NCI-H2081 (cell line): Measurements from ENCODE around the gene CPZ.
A peak's percentile ranks its signal among the peaks of the same experiment; 100 is the strongest.

Experiments
- DNase-seq, 2 experiments: peaks; one replicate each; lab custom pipeline; 2025; lab: John Stamatoyannopoulos, UW

CPZ gene

GRCh38 chr4:8640816-8641215 is 48.3 kb downstream of the CPZ start:
- no peak for DNase-seq

GRCh38 chr4:8641256-8641655 is 48.7 kb downstream of the CPZ start:
- DNase-seq, result no peak

- DNase-seq, result no peak
Measured at GRCh38 chr4:8641931-8642650, 49.5 kb downstream of the CPZ start.

- no peak for DNase-seq
Measured at GRCh38 chr4:8642651-8643321, 50.2 kb downstream of the CPZ start.

- no peak for DNase-seq
Measured at GRCh38 chr4:8643441-8643840, 50.9 kb downstream of the CPZ start.

- DNase-seq, result no peak
Measured at GRCh38 chr4:8643986-8644385, 51.4 kb downstream of the CPZ start.

GRCh38 chr4:8644461-8644891 is 51.9 kb downstream of the CPZ start:
- no peak for DNase-seq

- no peak for DNase-seq
Measured at GRCh38 chr4:8644966-8645752, 52.6 kb downstream of the CPZ start.

GRCh38 chr4:8645753-8646124 is 53.2 kb downstream of the CPZ start:
- DNase-seq, result no peak

GRCh38 chr4:8646296-8647093 is 53.9 kb downstream of the CPZ start:
- DNase-seq, result peak in 1 of 2 experiments; percentile 9

GRCh38 chr4:8647094-8647570 is 54.6 kb downstream of the CPZ start:
- no peak for DNase-seq

GRCh38 chr4:8647626-8648025 is 55.1 kb downstream of the CPZ start:
- no peak for DNase-seq

GRCh38 chr4:8648296-8648695 is 55.7 kb downstream of the CPZ start:
- DNase-seq, result no peak

- no peak for DNase-seq
Measured at GRCh38 chr4:8648816-8649630, 56.5 kb downstream of the CPZ start.

- DNase-seq, result no peak
Measured at GRCh38 chr4:8649631-8650361, 57.2 kb downstream of the CPZ start.

- no peak for DNase-seq
Measured at GRCh38 chr4:8651661-8652180, 59.2 kb downstream of the CPZ start.

GRCh38 chr4:8652181-8653078 is 59.9 kb downstream of the CPZ start:
- no peak for DNase-seq

GRCh38 chr4:8653326-8654000 is 60.9 kb downstream of the CPZ start:
- DNase-seq, result no peak
